Measurements from ENCODE around the gene IMMP2L. TPM values are rescaled to one million over a fixed set of nuclear protein-coding genes. Genes with fewer than 3 reads are reported as not detected.

The IMMP2L gene
- total RNA-seq, 1 experiment from 2014 or later: 13.6 TPM

- H3K4me1 Mint-ChIP-seq: no peaks in the 10 kb centered on the region
- no peak overlapping the region for H3K27ac Mint-ChIP-seq
- no peaks in the 10 kb centered on the region for H3K27me3 Mint-ChIP-seq (ENCODE audit: low read depth)
- DNase-seq (ENCODE audit: low spot score): no peak
- ChIA-PET POLR2A (no interaction called here), CTCF (interaction anchor here (1.7 kb wide), 1 partner anchor 151 kb away, joined by 3 read pairs; no protein-coding TSS in a partner anchor)
- no peak overlapping the region for H3K4me3 Mint-ChIP-seq
- ATAC-seq: no peak
- H3K36me3 Mint-ChIP-seq: peaks cover 18% of the 10 kb centered on the region
- H3K9me3 Mint-ChIP-seq: peaks cover 54% of the 10 kb centered on the region
- no peak for TF ChIP-seq ESRRA (CRISPR knock-in tag; IDR thresholded peaks at IDR 0.05; ENCODE audit: borderline replicate concordance)
- no peak for TF ChIP-seq OVOL2 (CRISPR knock-in tag; IDR thresholded peaks at IDR 0.05; ENCODE audit: borderline replicate concordance)
- no peak for TF ChIP-seq ZNF121 (CRISPR knock-in tag; IDR thresholded peaks at IDR 0.05)
- no peak for TF ChIP-seq ZNF396 (CRISPR knock-in tag; IDR thresholded peaks at IDR 0.05; ENCODE audit: borderline replicate concordance)
- no peak for TF ChIP-seq ZBTB21 (CRISPR knock-in tag; IDR thresholded peaks at IDR 0.05; ENCODE audit: borderline replicate concordance)
- no peak for TF ChIP-seq ETV6 (CRISPR knock-in tag; IDR thresholded peaks at IDR 0.05)
- no peak for TF ChIP-seq MXD4 (CRISPR knock-in tag; IDR thresholded peaks at IDR 0.05; ENCODE audit: borderline replicate concordance)
These were observed 16.5 kb upstream of the IMMP2L start for GRCh38 chr7:111578754-111579153.

- CTCF ChIA-PET: no interaction called here
- H3K4me3 Mint-ChIP-seq: no peak overlapping the region
- TF ChIP-seq, protein P1, sequence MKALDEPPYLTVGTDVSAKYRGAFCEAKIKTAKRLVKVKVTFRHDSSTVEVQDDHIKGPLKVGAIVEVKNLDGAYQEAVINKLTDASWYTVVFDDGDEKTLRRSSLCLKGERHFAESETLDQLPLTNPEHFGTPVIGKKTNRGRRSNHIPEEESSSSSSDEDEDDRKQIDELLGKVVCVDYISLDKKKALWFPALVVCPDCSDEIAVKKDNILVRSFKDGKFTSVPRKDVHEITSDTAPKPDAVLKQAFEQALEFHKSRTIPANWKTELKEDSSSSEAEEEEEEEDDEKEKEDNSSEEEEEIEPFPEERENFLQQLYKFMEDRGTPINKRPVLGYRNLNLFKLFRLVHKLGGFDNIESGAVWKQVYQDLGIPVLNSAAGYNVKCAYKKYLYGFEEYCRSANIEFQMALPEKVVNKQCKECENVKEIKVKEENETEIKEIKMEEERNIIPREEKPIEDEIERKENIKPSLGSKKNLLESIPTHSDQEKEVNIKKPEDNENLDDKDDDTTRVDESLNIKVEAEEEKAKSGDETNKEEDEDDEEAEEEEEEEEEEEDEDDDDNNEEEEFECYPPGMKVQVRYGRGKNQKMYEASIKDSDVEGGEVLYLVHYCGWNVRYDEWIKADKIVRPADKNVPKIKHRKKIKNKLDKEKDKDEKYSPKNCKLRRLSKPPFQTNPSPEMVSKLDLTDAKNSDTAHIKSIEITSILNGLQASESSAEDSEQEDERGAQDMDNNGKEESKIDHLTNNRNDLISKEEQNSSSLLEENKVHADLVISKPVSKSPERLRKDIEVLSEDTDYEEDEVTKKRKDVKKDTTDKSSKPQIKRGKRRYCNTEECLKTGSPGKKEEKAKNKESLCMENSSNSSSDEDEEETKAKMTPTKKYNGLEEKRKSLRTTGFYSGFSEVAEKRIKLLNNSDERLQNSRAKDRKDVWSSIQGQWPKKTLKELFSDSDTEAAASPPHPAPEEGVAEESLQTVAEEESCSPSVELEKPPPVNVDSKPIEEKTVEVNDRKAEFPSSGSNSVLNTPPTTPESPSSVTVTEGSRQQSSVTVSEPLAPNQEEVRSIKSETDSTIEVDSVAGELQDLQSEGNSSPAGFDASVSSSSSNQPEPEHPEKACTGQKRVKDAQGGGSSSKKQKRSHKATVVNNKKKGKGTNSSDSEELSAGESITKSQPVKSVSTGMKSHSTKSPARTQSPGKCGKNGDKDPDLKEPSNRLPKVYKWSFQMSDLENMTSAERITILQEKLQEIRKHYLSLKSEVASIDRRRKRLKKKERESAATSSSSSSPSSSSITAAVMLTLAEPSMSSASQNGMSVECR (CRISPR knock-in tag; IDR thresholded peaks at IDR 0.05; ENCODE audit: borderline replicate concordance): no peak
- TF ChIP-seq ZBTB21 (CRISPR knock-in tag; IDR thresholded peaks at IDR 0.05; ENCODE audit: borderline replicate concordance) (no peak), ESRRA (CRISPR knock-in tag; IDR thresholded peaks at IDR 0.05; ENCODE audit: borderline replicate concordance) (no peak), ZNF396 (CRISPR knock-in tag; IDR thresholded peaks at IDR 0.05; ENCODE audit: borderline replicate concordance) (no peak), IRF1 (CRISPR knock-in tag; IDR thresholded peaks at IDR 0.05) (no peak), JUN (CRISPR knock-in tag; IDR thresholded peaks at IDR 0.05) (no peak), HMGA2 (CRISPR knock-in tag; IDR thresholded peaks at IDR 0.05) (no peak), TP53 (CRISPR knock-in tag; IDR thresholded peaks at IDR 0.05) (no peak), ELF4 (CRISPR knock-in tag; IDR thresholded peaks at IDR 0.05; ENCODE audit: low read depth) (no peak)
- H3K36me3 Mint-ChIP-seq: peaks cover 32% of the 10 kb centered on the region
- DNase-seq (ENCODE audit: low spot score) (no peak), ATAC-seq (no peak)
- no peak overlapping the region for H3K27ac Mint-ChIP-seq
- peaks cover 63% of the 10 kb centered on the region for H3K9me3 Mint-ChIP-seq
- H3K27me3 Mint-ChIP-seq (ENCODE audit: low read depth): no peaks in the 10 kb centered on the region; the same call in 1 of the 2 replicates
- H3K4me1 Mint-ChIP-seq: no peaks in the 10 kb centered on the region
- POLR2A ChIA-PET: no interaction called here
These were observed 9.4 kb upstream of the IMMP2L start for GRCh38 chr7:111571720-111572119.

- POLR2A ChIA-PET: no interaction called here
- H3K9me3 Mint-ChIP-seq: peaks cover 37% of the 10 kb centered on the region
- TF ChIP-seq, protein P2, sequence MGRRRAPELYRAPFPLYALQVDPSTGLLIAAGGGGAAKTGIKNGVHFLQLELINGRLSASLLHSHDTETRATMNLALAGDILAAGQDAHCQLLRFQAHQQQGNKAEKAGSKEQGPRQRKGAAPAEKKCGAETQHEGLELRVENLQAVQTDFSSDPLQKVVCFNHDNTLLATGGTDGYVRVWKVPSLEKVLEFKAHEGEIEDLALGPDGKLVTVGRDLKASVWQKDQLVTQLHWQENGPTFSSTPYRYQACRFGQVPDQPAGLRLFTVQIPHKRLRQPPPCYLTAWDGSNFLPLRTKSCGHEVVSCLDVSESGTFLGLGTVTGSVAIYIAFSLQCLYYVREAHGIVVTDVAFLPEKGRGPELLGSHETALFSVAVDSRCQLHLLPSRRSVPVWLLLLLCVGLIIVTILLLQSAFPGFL (CRISPR knock-in tag; IDR thresholded peaks at IDR 0.05; ENCODE audit: borderline replicate concordance): no peak
- TF ChIP-seq, protein P1 (CRISPR knock-in tag; IDR thresholded peaks at IDR 0.05; ENCODE audit: borderline replicate concordance): no peak
- no peak for TF ChIP-seq GABPB1 (CRISPR knock-in tag; IDR thresholded peaks at IDR 0.05)
- no peak for TF ChIP-seq SMAD3 (CRISPR knock-in tag; IDR thresholded peaks at IDR 0.05; ENCODE audit: borderline replicate concordance)
- no peaks in the 10 kb centered on the region; the same call in 1 of the 2 replicates for H3K27me3 Mint-ChIP-seq (ENCODE audit: low read depth)
- H3K4me3 Mint-ChIP-seq: no peak overlapping the region
- no peak for DNase-seq (ENCODE audit: low spot score)
- H3K4me1 Mint-ChIP-seq: no peaks in the 10 kb centered on the region
- H3K36me3 Mint-ChIP-seq: peaks cover 28% of the 10 kb centered on the region
- H3K27ac Mint-ChIP-seq: no peak overlapping the region
- ATAC-seq: no peak
- CTCF ChIA-PET: no interaction called here
These were observed 6.7 kb upstream of the IMMP2L start for GRCh38 chr7:111568870-111569462.

All from WTC11 (cell line).